Measurements from ENCODE around the gene FAM43B.
"Not testable (repeated sequence)": the region's sequence is repeated elsewhere in the genome, so short reads cannot be mapped to it uniquely, and the experiment has no call there.

The FAM43B gene

GRCh38 chr1:20551945-20552727 is at the start of gene FAM43B:
TSS of gene FAM43B (plus strand) at chr1:20552573. CDS start at chr1:20552974, 401 bp downstream.
- no peaks in the 10 kb centered on the region for H3K4me1 Mint-ChIP-seq (ENCODE audit: low read depth)
- no peak within 1 kb of the TSS for H3K27ac Mint-ChIP-seq
- H3K4me3 Mint-ChIP-seq, result no peak within 1 kb of the TSS
- H3K27me3 Mint-ChIP-seq, result peaks cover 17% of the 10 kb centered on the region
- H3K9me3 Mint-ChIP-seq (ENCODE audit: low read depth), result no peaks in the 10 kb centered on the region
- H3K36me3 Mint-ChIP-seq, result no peaks in the 10 kb centered on the region

GRCh38 chr1:20505488-20505887 is 46.9 kb upstream of the FAM43B start:
- H3K36me3 Mint-ChIP-seq, result peaks cover 3% of the 10 kb centered on the region
- H3K4me3 Mint-ChIP-seq, result peak overlapping the region; percentile 42
- H3K27ac Mint-ChIP-seq, result no peak overlapping the region
- H3K4me1 Mint-ChIP-seq (ENCODE audit: low read depth), result peaks cover 22% of the 10 kb centered on the region
- no peaks in the 10 kb centered on the region for H3K27me3 Mint-ChIP-seq
- H3K9me3 Mint-ChIP-seq (ENCODE audit: low read depth), result no peaks in the 10 kb centered on the region

- H3K27me3 Mint-ChIP-seq, result no peaks in the 10 kb centered on the region
- peak overlapping the region; percentile 93 for H3K4me3 Mint-ChIP-seq
- peak overlapping the region; percentile 82 for H3K27ac Mint-ChIP-seq
- H3K9me3 Mint-ChIP-seq (ENCODE audit: low read depth), result no peaks in the 10 kb centered on the region
- peaks cover 22% of the 10 kb centered on the region for H3K4me1 Mint-ChIP-seq (ENCODE audit: low read depth)
- peaks cover 3% of the 10 kb centered on the region for H3K36me3 Mint-ChIP-seq
Measured at GRCh38 chr1:20507248-20507563, 45.2 kb upstream of the FAM43B start.

- Mint-ChIP-seq H3K27me3 (no peaks in the 10 kb centered on the region), H3K27ac (peak within 1 kb of the TSS; percentile 82), H3K9me3 (ENCODE audit: low read depth) (no peaks in the 10 kb centered on the region), H3K36me3 (peaks cover 3% of the 10 kb centered on the region), H3K4me1 (ENCODE audit: low read depth) (peaks cover 22% of the 10 kb centered on the region), H3K4me3 (peak within 1 kb of the TSS; percentile 93)
Measured at GRCh38 chr1:20507564-20508410, 44.6 kb upstream of the FAM43B start, which contains the start of gene MUL1. TSS of gene MUL1 (minus strand) at chr1:20508151. CDS start at chr1:20508024, 127 bp downstream.

GRCh38 chr1:20508411-20508771 is 44.0 kb upstream of the FAM43B start:
- Mint-ChIP-seq H3K9me3 (ENCODE audit: low read depth) (no peaks in the 10 kb centered on the region), H3K4me3 (peak overlapping the region; percentile 93), H3K27me3 (peaks cover 1% of the 10 kb centered on the region), H3K36me3 (peaks cover 3% of the 10 kb centered on the region), H3K4me1 (ENCODE audit: low read depth) (peaks cover 21% of the 10 kb centered on the region), H3K27ac (peak overlapping the region; percentile 82)

GRCh38 chr1:20511518-20512428 is 40.6 kb upstream of the FAM43B start:
- no peaks in the 10 kb centered on the region for H3K9me3 Mint-ChIP-seq (ENCODE audit: low read depth)
- H3K27me3 Mint-ChIP-seq, result peaks cover 4% of the 10 kb centered on the region
- peaks cover 6% of the 10 kb centered on the region for H3K4me1 Mint-ChIP-seq (ENCODE audit: low read depth)
- no peak overlapping the region for H3K4me3 Mint-ChIP-seq
- H3K27ac Mint-ChIP-seq, result no peak overlapping the region
- peaks cover 3% of the 10 kb centered on the region for H3K36me3 Mint-ChIP-seq

- not testable (repeated sequence) for H3K4me3 Mint-ChIP-seq; H3K9me3 Mint-ChIP-seq (ENCODE audit: low read depth); H3K4me1 Mint-ChIP-seq (ENCODE audit: low read depth); H3K27ac Mint-ChIP-seq; H3K27me3 Mint-ChIP-seq; H3K36me3 Mint-ChIP-seq
Measured at GRCh38 chr1:20519609-20520262, 32.6 kb upstream of the FAM43B start.

- Mint-ChIP-seq H3K27ac (no peak overlapping the region), H3K4me3 (no peak overlapping the region), H3K27me3 (peaks cover 12% of the 10 kb centered on the region), H3K9me3 (ENCODE audit: low read depth) (no peaks in the 10 kb centered on the region), H3K36me3 (no peaks in the 10 kb centered on the region), H3K4me1 (ENCODE audit: low read depth) (no peaks in the 10 kb centered on the region)
Measured at GRCh38 chr1:20521960-20522861, 30.2 kb upstream of the FAM43B start.

GRCh38 chr1:20526267-20526666 is 26.1 kb upstream of the FAM43B start:
- Mint-ChIP-seq H3K27me3 (peaks cover 21% of the 10 kb centered on the region), H3K4me1 (ENCODE audit: low read depth) (no peaks in the 10 kb centered on the region), H3K36me3 (no peaks in the 10 kb centered on the region), H3K27ac (no peak overlapping the region), H3K4me3 (no peak overlapping the region), H3K9me3 (ENCODE audit: low read depth) (no peaks in the 10 kb centered on the region)

- H3K9me3 Mint-ChIP-seq (ENCODE audit: low read depth), result no peaks in the 10 kb centered on the region
- H3K36me3 Mint-ChIP-seq, result no peaks in the 10 kb centered on the region
- H3K4me3 Mint-ChIP-seq, result no peak overlapping the region
- H3K27me3 Mint-ChIP-seq, result peaks cover 24% of the 10 kb centered on the region
- no peak overlapping the region for H3K27ac Mint-ChIP-seq
- H3K4me1 Mint-ChIP-seq (ENCODE audit: low read depth), result no peaks in the 10 kb centered on the region
Measured at GRCh38 chr1:20528221-20528620, 24.2 kb upstream of the FAM43B start.

GRCh38 chr1:20530306-20530705 is 22.1 kb upstream of the FAM43B start:
- no peak overlapping the region for H3K27ac Mint-ChIP-seq

GRCh38 chr1:20530901-20531300 is 21.5 kb upstream of the FAM43B start:
- no peak overlapping the region for H3K27ac Mint-ChIP-seq
- peaks cover 29% of the 10 kb centered on the region for H3K27me3 Mint-ChIP-seq
- H3K4me1 Mint-ChIP-seq (ENCODE audit: low read depth), result no peaks in the 10 kb centered on the region
- H3K4me3 Mint-ChIP-seq, result no peak overlapping the region
- H3K9me3 Mint-ChIP-seq (ENCODE audit: low read depth), result no peaks in the 10 kb centered on the region
- no peaks in the 10 kb centered on the region for H3K36me3 Mint-ChIP-seq

More at GRCh38 chr1:20530306-20530705, 22.1 kb upstream of the FAM43B start:
- Mint-ChIP-seq H3K9me3 (ENCODE audit: low read depth) (no peaks in the 10 kb centered on the region), H3K36me3 (no peaks in the 10 kb centered on the region), H3K27me3 (peaks cover 29% of the 10 kb centered on the region), H3K4me3 (no peak overlapping the region), H3K4me1 (ENCODE audit: low read depth) (no peaks in the 10 kb centered on the region)

GRCh38 chr1:20533635-20534034 is 18.7 kb upstream of the FAM43B start:
- H3K27ac Mint-ChIP-seq, result no peak overlapping the region
- H3K9me3 Mint-ChIP-seq (ENCODE audit: low read depth), result no peaks in the 10 kb centered on the region
- no peak overlapping the region for H3K4me3 Mint-ChIP-seq
- no peaks in the 10 kb centered on the region for H3K36me3 Mint-ChIP-seq
- H3K27me3 Mint-ChIP-seq, result peaks cover 26% of the 10 kb centered on the region
- no peaks in the 10 kb centered on the region for H3K4me1 Mint-ChIP-seq (ENCODE audit: low read depth)
